HepG2 (cell line): Measurements from ENCODE around the gene HSPB9. TPM values are rescaled to one million over a fixed set of nuclear protein-coding genes. Genes with fewer than 3 reads are reported as not detected.

Source experiments
- CREM ChIP-seq, 2 experiments: sonication (generic) in 1 of 2; formaldehyde crosslinking in 1 of 2; IDR thresholded peaks; 2 replicates each; pipeline versions ENCODE4 v1.4.0 to v1.6.1; 2016 to 2020; ENCODE audit warnings: antibody characterized with exemption in 1 of 2, mild to moderate bottlenecking in 1 of 2, missing genetic modification reagents in 1 of 2
- ERF ChIP-seq: IDR thresholded peaks from 2 replicates; pipeline ENCODE4 v1.6.1; 2018; ENCODE audit warnings: missing biosample characterization, missing genetic modification reagents
- FOXK1 ChIP-seq: sonication (generic); formaldehyde crosslinking; IDR thresholded peaks from 2 replicates; pipeline ENCODE4 v1.4.0; 2020; ENCODE audit warnings: low read depth, missing genetic modification reagents, borderline replicate concordance
- GATAD1 ChIP-seq: IDR thresholded peaks from 2 replicates; pipeline ENCODE4 v1.6.1; 2016; ENCODE audit warnings: missing genetic modification reagents, missing compliant biosample characterization
- GMEB2 ChIP-seq: IDR thresholded peaks from 2 replicates; pipeline ENCODE4 v1.6.1; 2016; ENCODE audit warnings: missing biosample characterization, missing genetic modification reagents, low read depth
- JDP2 ChIP-seq: sonication (generic); formaldehyde crosslinking; IDR thresholded peaks from 2 replicates; pipeline ENCODE4 v1.8.1; 2022; ENCODE audit warnings: missing genetic modification reagents, borderline replicate concordance
- KDM3A ChIP-seq: IDR thresholded peaks from 2 replicates; pipeline ENCODE4 v1.6.1; 2018; ENCODE audit warnings: low read depth, missing compliant biosample characterization
- MEIS2 ChIP-seq: sonication (generic); formaldehyde crosslinking; IDR thresholded peaks from 2 replicates; pipeline ENCODE4 v1.9.0; 2021; ENCODE audit warnings: mild to moderate bottlenecking, missing genetic modification reagents
- MTA3 ChIP-seq: sonication (generic); formaldehyde crosslinking; IDR thresholded peaks from 2 replicates; pipeline ENCODE4 v1.4.0; 2020; ENCODE audit warnings: missing genetic modification reagents
- NR2C2 ChIP-seq: sonication (generic); formaldehyde crosslinking; IDR thresholded peaks from 2 replicates; pipeline ENCODE4 v1.4.0; 2020; ENCODE audit warnings: missing genetic modification reagents, mild to moderate bottlenecking, moderate library complexity, borderline replicate concordance
- POGZ ChIP-seq: sonication (generic); formaldehyde crosslinking; IDR thresholded peaks from 2 replicates; pipeline ENCODE4 v1.4.0; 2020; ENCODE audit warnings: mild to moderate bottlenecking, missing genetic modification reagents
- SOX6 ChIP-seq, 2 experiments: fragments of 450-650 bp in 1 of 2; sonication (generic) in 1 of 2; formaldehyde crosslinking in 1 of 2; IDR thresholded peaks; 2 replicates each; pipeline versions ENCODE4 v1.4.0 to v1.6.1; 2017 to 2020; ENCODE audit warnings: antibody characterized with exemption in 1 of 2, mild to moderate bottlenecking in 1 of 2, missing genetic modification reagents in 1 of 2
- SSRP1 ChIP-seq: IDR thresholded peaks from 2 replicates; pipeline ENCODE4 v1.6.1; 2016; ENCODE audit warnings: control low read depth
- ZBTB38 ChIP-seq: sonication (generic); formaldehyde crosslinking; IDR thresholded peaks from 2 replicates; pipeline ENCODE4 v1.5.1; 2020; ENCODE audit warnings: mild to moderate bottlenecking, missing genetic modification reagents
- ZKSCAN8 ChIP-seq: IDR thresholded peaks from 2 replicates; pipeline ENCODE4 v1.6.1; 2016; ENCODE audit warnings: borderline replicate concordance, missing genetic modification reagents, missing compliant biosample characterization
- ZMYM2 ChIP-seq: sonication (generic); formaldehyde crosslinking; IDR thresholded peaks from 2 replicates; pipeline ENCODE4 v1.8.0; 2022; ENCODE audit warnings: mild to moderate bottlenecking, missing genetic modification reagents
- ZNF205 ChIP-seq: IDR thresholded peaks from 2 replicates; pipeline ENCODE4 v1.6.1; 2018; ENCODE audit warnings: missing biosample characterization, missing genetic modification reagents
- ZNF256 ChIP-seq: sonication (generic); formaldehyde crosslinking; conservative IDR thresholded peaks from 2 replicates; pipeline ENCODE4 v1.4.0; 2020; ENCODE audit warnings: missing genetic modification reagents
- ZNF343 ChIP-seq: sonication (generic); formaldehyde crosslinking; IDR thresholded peaks from 2 replicates; pipeline ENCODE4 v1.4.0; 2020; ENCODE audit warnings: mild to moderate bottlenecking, missing genetic modification reagents
- ZNF629 ChIP-seq: sonication (generic); formaldehyde crosslinking; conservative IDR thresholded peaks from 2 replicates; pipeline ENCODE4 v1.5.0; 2020; ENCODE audit warnings: missing genetic modification reagents
- ZNF768 ChIP-seq: sonication (generic); formaldehyde crosslinking; IDR thresholded peaks from 2 replicates; pipeline ENCODE4 v1.4.0; 2020; ENCODE audit warnings: missing genetic modification reagents
- polyA plus RNA-seq, 8 experiments: library from polyadenylated mRNA; depleted of rRNA in 3 of 8; stranded (reverse) in 7 of 8; unstranded in 1 of 8; fragments of >200 nt; fragmentation: Illumina TruSeq in 4 of 8; extraction: Trizol in 4 of 8; gene quantifications; 2 replicates each; pipeline versions ENCODE4 v1.2.1 to v1.2.3, GENCODE V29; 2011 to 2016; ENCODE audit warnings: low read depth in 4 of 8, missing spikeins in 1 of 8, mixed read lengths in 1 of 8; ENCODE audit not compliant: insufficient read depth in 1 of 8
- total RNA-seq, 5 experiments: library from RNA; depleted of rRNA; stranded (reverse); fragments of >200 nt; fragmentation: Illumina TruSeq; extraction: Trizol; gene quantifications; 2 replicates each; pipeline ENCODE4 v1.2.3, GENCODE V29; 2016; ENCODE audit warnings: low read depth in 1 of 5
- TF ChIP-seq, protein P1 (sequence below): sonication (generic); formaldehyde crosslinking; IDR thresholded peaks from 2 replicates; pipeline ENCODE4 v1.8.0; 2022; ENCODE audit warnings: missing genetic modification reagents, low read depth, mild to moderate bottlenecking, borderline replicate concordance
- TF ChIP-seq, protein P2 (sequence below): sonication (generic); formaldehyde crosslinking; IDR thresholded peaks from 2 replicates; pipeline ENCODE4 v1.4.0; 2020; ENCODE audit warnings: mild to moderate bottlenecking, missing genetic modification reagents
- TF ChIP-seq, protein P3 (sequence below): sonication (generic); formaldehyde crosslinking; IDR thresholded peaks from 2 replicates; pipeline ENCODE4 v1.5.1; 2020; ENCODE audit warnings: missing genetic modification reagents, mild to moderate bottlenecking, borderline replicate concordance
- TF ChIP-seq, protein P4 (sequence below): sonication (generic); formaldehyde crosslinking; IDR thresholded peaks from 2 replicates; pipeline ENCODE4 v1.8.0; 2022; ENCODE audit warnings: low read depth, missing genetic modification reagents

HSPB9 gene
- total and polyA plus RNA-seq, 2 of the 13 experiments (the other 11 are each of a cell fraction or from before 2014, with no cell fraction given): 0.05 to 0.24 TPM

DNA sequence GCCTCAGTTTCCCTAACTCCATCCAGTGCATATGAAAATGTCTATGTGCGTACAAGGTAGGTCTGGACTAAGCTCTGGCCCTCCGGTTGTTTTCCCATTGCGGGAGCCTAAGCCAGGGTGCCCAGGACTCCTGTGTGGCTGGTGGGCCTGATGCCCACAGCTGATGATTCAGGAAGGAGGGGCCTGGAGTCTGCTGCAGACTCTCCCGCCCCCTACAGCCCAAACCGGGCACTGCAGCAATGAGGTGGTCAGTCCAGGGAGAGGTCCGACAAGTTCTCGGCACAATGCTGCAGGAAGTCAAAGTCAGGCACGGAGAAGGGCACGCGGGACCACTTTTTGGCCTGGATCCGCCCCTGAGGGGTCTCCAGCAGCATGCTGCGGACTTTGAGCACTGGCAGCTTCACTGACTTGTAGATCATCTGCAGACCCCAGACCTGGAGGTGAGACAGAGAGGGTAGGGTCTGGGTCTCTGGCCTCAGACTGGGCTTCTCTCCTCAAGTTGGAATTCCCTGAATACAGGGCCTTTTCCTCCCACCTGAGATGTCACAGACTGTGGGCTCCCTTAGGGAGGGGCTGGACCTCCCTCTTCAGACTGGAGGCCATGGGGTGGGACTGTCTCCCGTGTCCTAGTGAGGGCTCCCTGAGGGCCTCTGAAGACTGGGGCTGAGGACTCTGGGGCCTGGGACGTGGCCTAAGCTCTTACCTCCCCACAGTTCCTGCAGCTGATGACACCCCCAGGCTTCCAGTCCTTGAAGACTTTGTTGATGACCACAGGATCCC is 20.9 kb upstream of the HSPB9 start (continued):
- TF ChIP-seq ZKSCAN8 (CRISPR knock-in tag) (peak; percentile 41; the same call in 1 of the 2 replicates), CREM (IDR thresholded peaks at IDR 0.05) (no peak), CREM (CRISPR knock-in tag; IDR thresholded peaks at IDR 0.05) (no peak), ZBTB38 (peak; percentile 58; the same call in 1 of the 2 replicates), GMEB2 (no peak), SSRP1 (no peak), ZNF629 (CRISPR knock-in tag) (no peak), SOX6 (IDR thresholded peaks at IDR 0.05) (no peak), SOX6 (CRISPR knock-in tag; IDR thresholded peaks at IDR 0.05) (no peak), ZNF768 (peak; percentile 69), MEIS2 (no peak), KDM3A (CRISPR knock-in tag) (0 out of 2 replicates have a peak, but pooled peaks have one; percentile 30), ERF (CRISPR knock-in tag) (peak; percentile 60), ZNF205 (CRISPR knock-in tag) (no peak), FOXK1 (CRISPR knock-in tag) (peak; percentile 34; the same call in 1 of the 2 replicates), JDP2 (CRISPR knock-in tag) (no peak), GATAD1 (CRISPR knock-in tag) (no peak), ZMYM2 (CRISPR knock-in tag) (no peak), POGZ (no peak), ZNF343 (CRISPR knock-in tag) (no peak), NR2C2 (CRISPR knock-in tag) (no peak), MTA3 (no peak), ZNF256 (CRISPR knock-in tag) (no peak; the same call in 1 of the 2 replicates)
- TF ChIP-seq, protein P1, sequence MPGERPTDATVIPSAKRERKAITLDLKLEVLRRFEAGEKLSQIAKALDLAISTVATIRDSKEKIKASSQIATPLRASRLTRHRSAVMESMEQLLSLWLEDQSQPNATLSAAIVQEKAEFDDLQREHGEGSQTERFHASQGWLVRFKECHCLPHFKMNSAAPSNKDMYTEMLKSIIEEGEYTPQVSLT (CRISPR knock-in tag): no peak
- TF ChIP-seq, protein P2, sequence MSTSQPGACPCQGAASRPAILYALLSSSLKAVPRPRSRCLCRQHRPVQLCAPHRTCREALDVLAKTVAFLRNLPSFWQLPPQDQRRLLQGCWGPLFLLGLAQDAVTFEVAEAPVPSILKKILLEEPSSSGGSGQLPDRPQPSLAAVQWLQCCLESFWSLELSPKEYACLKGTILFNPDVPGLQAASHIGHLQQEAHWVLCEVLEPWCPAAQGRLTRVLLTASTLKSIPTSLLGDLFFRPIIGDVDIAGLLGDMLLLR: no peak
- TF ChIP-seq, protein P3, sequence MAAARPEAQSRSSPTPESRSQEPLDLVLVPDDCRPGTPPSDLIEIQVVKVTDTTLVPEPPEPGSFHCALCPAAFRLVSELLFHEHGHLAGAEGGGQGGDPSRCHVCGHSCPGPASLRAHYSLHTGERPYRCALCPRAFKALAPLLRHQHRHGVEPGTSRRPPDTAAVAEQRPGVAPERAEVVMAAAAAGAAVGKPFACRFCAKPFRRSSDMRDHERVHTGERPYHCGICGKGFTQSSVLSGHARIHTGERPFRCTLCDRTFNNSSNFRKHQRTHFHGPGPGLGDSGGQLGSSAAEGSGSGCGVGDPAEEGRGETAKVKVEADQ: no peak
- TF ChIP-seq, protein P4, sequence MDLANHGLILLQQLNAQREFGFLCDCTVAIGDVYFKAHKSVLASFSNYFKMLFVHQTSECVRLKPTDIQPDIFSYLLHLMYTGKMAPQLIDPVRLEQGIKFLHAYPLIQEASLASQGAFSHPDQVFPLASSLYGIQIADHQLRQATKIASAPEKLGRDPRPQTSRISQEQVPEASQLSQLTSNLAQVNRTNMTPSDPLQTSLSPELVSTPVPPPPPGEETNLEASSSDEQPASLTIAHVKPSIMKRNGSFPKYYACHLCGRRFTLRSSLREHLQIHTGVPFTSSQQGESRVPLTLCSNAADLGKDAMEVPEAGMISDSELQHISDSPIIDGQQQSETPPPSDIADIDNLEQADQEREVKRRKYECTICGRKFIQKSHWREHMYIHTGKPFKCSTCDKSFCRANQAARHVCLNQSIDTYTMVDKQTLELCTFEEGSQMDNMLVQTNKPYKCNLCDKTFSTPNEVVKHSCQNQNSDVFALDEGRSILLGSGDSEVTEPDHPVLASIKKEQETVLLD (CRISPR knock-in tag): no peak
